ENCODE results near the gene PDZD7. TPM values are rescaled to one million over a fixed set of nuclear protein-coding genes. Genes with fewer than 3 reads are reported as not detected.

Gene PDZD7
- total RNA-seq, 1 donor from 2014 or later, result not detected

DNA sequence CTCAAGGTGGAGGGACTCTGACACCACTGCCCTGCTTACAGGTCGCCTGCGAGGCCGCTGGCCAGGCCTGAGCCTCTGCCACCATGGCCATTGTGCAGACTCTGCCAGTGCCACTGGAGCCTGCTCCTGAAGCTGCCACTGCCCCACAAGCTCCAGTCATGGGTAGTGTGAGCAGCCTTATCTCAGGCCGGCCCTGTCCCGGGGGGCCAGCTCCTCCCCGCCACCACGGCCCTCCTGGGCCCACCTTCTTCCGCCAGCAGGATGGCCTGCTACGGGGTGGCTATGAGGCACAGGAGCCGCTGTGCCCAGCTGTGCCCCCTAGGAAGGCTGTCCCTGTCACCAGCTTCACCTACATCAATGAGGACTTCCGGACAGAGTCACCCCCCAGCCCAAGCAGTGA is 28.5 kb downstream of the PDZD7 start:
- TF ChIP-seq, protein P1, sequence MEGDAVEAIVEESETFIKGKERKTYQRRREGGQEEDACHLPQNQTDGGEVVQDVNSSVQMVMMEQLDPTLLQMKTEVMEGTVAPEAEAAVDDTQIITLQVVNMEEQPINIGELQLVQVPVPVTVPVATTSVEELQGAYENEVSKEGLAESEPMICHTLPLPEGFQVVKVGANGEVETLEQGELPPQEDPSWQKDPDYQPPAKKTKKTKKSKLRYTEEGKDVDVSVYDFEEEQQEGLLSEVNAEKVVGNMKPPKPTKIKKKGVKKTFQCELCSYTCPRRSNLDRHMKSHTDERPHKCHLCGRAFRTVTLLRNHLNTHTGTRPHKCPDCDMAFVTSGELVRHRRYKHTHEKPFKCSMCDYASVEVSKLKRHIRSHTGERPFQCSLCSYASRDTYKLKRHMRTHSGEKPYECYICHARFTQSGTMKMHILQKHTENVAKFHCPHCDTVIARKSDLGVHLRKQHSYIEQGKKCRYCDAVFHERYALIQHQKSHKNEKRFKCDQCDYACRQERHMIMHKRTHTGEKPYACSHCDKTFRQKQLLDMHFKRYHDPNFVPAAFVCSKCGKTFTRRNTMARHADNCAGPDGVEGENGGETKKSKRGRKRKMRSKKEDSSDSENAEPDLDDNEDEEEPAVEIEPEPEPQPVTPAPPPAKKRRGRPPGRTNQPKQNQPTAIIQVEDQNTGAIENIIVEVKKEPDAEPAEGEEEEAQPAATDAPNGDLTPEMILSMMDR (IDR thresholded peaks at IDR 0.05), result no peak
- TF ChIP-seq EZH2phosphoT487 (IDR thresholded peaks at IDR 0.05) (no peak), EZH2 (IDR thresholded peaks at IDR 0.05) (no peak)
- no peak for DNase-seq (ENCODE audit: low spot score)
- H4K20me1 ChIP-seq (ENCODE audit: low read depth), result peaks cover 29% of the 10 kb centered on the region
- no peak overlapping the region for H3K9ac ChIP-seq
- no peaks in the 10 kb centered on the region for H3K9me3 ChIP-seq (ENCODE audit: low read depth)
- H3K4me1 Mint-ChIP-seq, result peaks cover 16% of the 10 kb centered on the region
- peaks cover 43% of the 10 kb centered on the region for H3K79me2 ChIP-seq (ENCODE audit: low read depth)
- H3K27me3 ChIP-seq, result no peaks in the 10 kb centered on the region
- no peak overlapping the region for H3K4me3 ChIP-seq
- no peak overlapping the region for H3K4me2 ChIP-seq
- H3K4me1 ChIP-seq, result peaks cover 8% of the 10 kb centered on the region
- peaks cover 10% of the 10 kb centered on the region for H3K36me3 Mint-ChIP-seq
- no peaks in the 10 kb centered on the region for H3K9me3 Mint-ChIP-seq
- H3F3A ChIP-seq (ENCODE audit: low read depth), result peaks cover 30% of the 10 kb centered on the region
- peak overlapping the region; percentile 41 for H3K4me3 Mint-ChIP-seq
- H3K27me3 Mint-ChIP-seq (ENCODE audit: insufficient read depth, low read depth), result peaks cover 10% of the 10 kb centered on the region
- no peak overlapping the region for H3K27ac ChIP-seq
- H3K27ac Mint-ChIP-seq, result no peak overlapping the region
- H3K36me3 ChIP-seq, result no peaks in the 10 kb centered on the region
- no peak overlapping the region for H2AFZ ChIP-seq (replicated peaks)

GRCh38 chr10:101001659-101002035 is 29.3 kb downstream of the PDZD7 start:
- H3K27me3 Mint-ChIP-seq (ENCODE audit: insufficient read depth, low read depth), result peaks cover 10% of the 10 kb centered on the region
- no peaks in the 10 kb centered on the region for H3K9me3 Mint-ChIP-seq
- no peaks in the 10 kb centered on the region for H3K36me3 ChIP-seq
- peak overlapping the region; percentile 96 for H3K4me3 ChIP-seq
- H4K20me1 ChIP-seq (ENCODE audit: low read depth), result peaks cover 29% of the 10 kb centered on the region
- peaks cover 43% of the 10 kb centered on the region for H3K79me2 ChIP-seq (ENCODE audit: low read depth)
- H3K36me3 Mint-ChIP-seq, result peaks cover 10% of the 10 kb centered on the region
- no peak for DNase-seq (ENCODE audit: low spot score)
- peak overlapping the region; percentile 87 for H3K4me3 Mint-ChIP-seq
- H3K27ac ChIP-seq, result no peak overlapping the region
- peaks cover 9% of the 10 kb centered on the region for H3K4me1 ChIP-seq
- peaks cover 31% of the 10 kb centered on the region for H3F3A ChIP-seq (ENCODE audit: low read depth)
- H3K9ac ChIP-seq, result no peak overlapping the region
- H3K9me3 ChIP-seq (ENCODE audit: low read depth), result no peaks in the 10 kb centered on the region
- peak overlapping the region; percentile 85 for H3K4me2 ChIP-seq
- H3K27me3 ChIP-seq, result no peaks in the 10 kb centered on the region
- no peak overlapping the region for H2AFZ ChIP-seq (replicated peaks)
- H3K4me1 Mint-ChIP-seq, result peaks cover 16% of the 10 kb centered on the region
- H3K27ac Mint-ChIP-seq, result no peak overlapping the region
- TF ChIP-seq, protein P1 (IDR thresholded peaks at IDR 0.05), result no peak
- TF ChIP-seq EZH2phosphoT487 (IDR thresholded peaks at IDR 0.05) (no peak), EZH2 (IDR thresholded peaks at IDR 0.05) (no peak)

- H3F3A ChIP-seq (ENCODE audit: low read depth), result peaks cover 33% of the 10 kb centered on the region
- H3K36me3 ChIP-seq, result no peaks in the 10 kb centered on the region
- H3K27ac ChIP-seq, result no peak overlapping the region
- peak; percentile 39 for DNase-seq (ENCODE audit: low spot score)
- H3K9me3 Mint-ChIP-seq, result no peaks in the 10 kb centered on the region
- H3K4me3 Mint-ChIP-seq, result peak overlapping the region; percentile 87
- H3K9ac ChIP-seq, result peak overlapping the region; percentile 79
- peaks cover 10% of the 10 kb centered on the region for H3K27me3 Mint-ChIP-seq (ENCODE audit: insufficient read depth, low read depth)
- peaks cover 16% of the 10 kb centered on the region for H3K4me1 Mint-ChIP-seq
- peaks cover 10% of the 10 kb centered on the region for H3K36me3 Mint-ChIP-seq
- peaks cover 43% of the 10 kb centered on the region for H3K79me2 ChIP-seq (ENCODE audit: low read depth)
- H4K20me1 ChIP-seq (ENCODE audit: low read depth), result peaks cover 29% of the 10 kb centered on the region
- H3K4me3 ChIP-seq, result peak overlapping the region; percentile 96
- no peaks in the 10 kb centered on the region for H3K27me3 ChIP-seq
- TF ChIP-seq EZH2phosphoT487 (IDR thresholded peaks at IDR 0.05) (no peak), EZH2 (IDR thresholded peaks at IDR 0.05) (no peak)
- TF ChIP-seq, protein P1 (IDR thresholded peaks at IDR 0.05), result no peak
- H3K9me3 ChIP-seq (ENCODE audit: low read depth), result no peaks in the 10 kb centered on the region
- H3K27ac Mint-ChIP-seq, result peak overlapping the region; percentile 94
- H3K4me2 ChIP-seq, result peak overlapping the region; percentile 85
- H2AFZ ChIP-seq (replicated peaks), result no peak overlapping the region
- peaks cover 13% of the 10 kb centered on the region for H3K4me1 ChIP-seq
Observed at GRCh38 chr10:101000915-101001658, 29.8 kb downstream of the PDZD7 start.
